ENCODE data around the gene AIFM3. TPM values are rescaled to one million over a fixed set of nuclear protein-coding genes. Genes with fewer than 3 reads are reported as not detected.

The AIFM3 gene
- total and polyA plus RNA-seq, 2 of the 13 experiments (the other 11 are each of a cell fraction or from before 2014, with no cell fraction given) = 9.0 to 15.3 TPM

DNA sequence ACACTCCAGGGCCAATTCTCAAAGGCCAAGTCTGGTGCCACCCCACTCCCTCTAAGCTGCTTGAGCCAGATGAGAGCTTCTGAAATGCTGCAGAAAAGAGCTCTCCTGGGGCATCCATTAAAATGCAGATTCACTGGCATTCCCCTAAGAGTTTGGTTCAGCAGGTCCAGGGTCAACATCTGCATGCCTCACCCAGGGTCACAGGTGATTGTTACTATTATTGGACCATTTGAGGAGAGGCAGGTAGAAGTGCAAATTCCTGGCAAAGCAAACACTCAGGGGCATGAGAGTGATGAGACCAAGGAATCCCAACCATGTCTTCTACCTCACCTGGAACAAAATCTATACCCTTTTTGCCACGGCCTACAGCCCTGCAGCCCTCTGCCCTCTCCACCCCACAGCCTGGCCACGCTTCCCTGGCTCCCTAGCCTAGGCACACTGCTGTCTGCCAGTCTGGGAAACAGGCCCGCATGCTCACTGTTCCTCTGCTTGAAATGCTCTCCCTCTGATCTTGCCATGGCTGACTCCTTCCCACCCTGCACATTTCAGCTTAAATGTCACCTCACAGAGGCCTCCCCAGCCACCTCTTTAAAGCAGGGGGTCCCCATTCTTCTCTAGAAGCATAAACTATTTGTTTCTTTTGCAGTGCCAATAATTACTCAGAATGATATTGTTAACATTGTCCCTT, 43.5 kb downstream of the AIFM3 start:
- Histone ChIP-seq H4K20me1 (ENCODE audit: insufficient read depth, low read length) (no peaks in the 10 kb centered on the region), H3K4me2 (ENCODE audit: low read depth, low read length) (no peak overlapping the region), H3K4me3 (replicated peaks in 1 of 3; ENCODE audit: insufficient read depth in 1 of 3, low read depth in 2 of 3, low read length in 3 of 3) (no peak overlapping the region), H3K27ac (ENCODE audit: extremely low read length, insufficient read depth, low read length) (no peak overlapping the region), H3K9ac (ENCODE audit: insufficient read depth, low read depth, low read length) (no peak overlapping the region), H3K79me2 (ENCODE audit: insufficient read depth, low read length) (no peaks in the 10 kb centered on the region), H2AFZ (ENCODE audit: low read length) (no peak overlapping the region), H3K4me1 (ENCODE audit: insufficient read depth, low read length) (peaks cover 27% of the 10 kb centered on the region), H3K36me3 (replicated peaks in 1 of 2; ENCODE audit: control insufficient read depth in 1 of 2, insufficient read depth in 2 of 2, low read length in 2 of 2) (no peaks in the 10 kb centered on the region), H3K9me3 (ENCODE audit: low read length) (no peaks in the 10 kb centered on the region), H3K27me3 (ENCODE audit: control insufficient read depth in 1 of 2, insufficient read depth in 2 of 2, low read length in 2 of 2) (no peaks in the 10 kb centered on the region; a peak in 1 of 5 replicates)
- in situ Hi-C loops (cut with HindIII; ENCODE audit: extremely low pct_ligation_motif_present, low pct_unique_long_range_greater_than_20kb) = no loop called here
- BruUV-seq (replicated peaks) = no TSS peak
- ChIA-PET CTCF (ENCODE audit: low intra/inter-chr PET ratio, low total read pairs) (no interaction called here), POLR2A (no interaction called here)
- DNase-seq (ENCODE audit: low spot score) = no peak
- no peak for TF ChIP-seq ZNF792 (CRISPR knock-in tag; IDR thresholded peaks at IDR 0.05)
- no peak for TF ChIP-seq ZNF383 (CRISPR knock-in tag; IDR thresholded peaks at IDR 0.05; ENCODE audit: borderline replicate concordance)
- TF ChIP-seq SNAPC4 (CRISPR knock-in tag; IDR thresholded peaks at IDR 0.05) = no peak
- TF ChIP-seq YY1 (IDR thresholded peaks at IDR 0.05; ENCODE audit: insufficient read depth, insufficient replicate concordance, low read depth, low read length) = no peak
- TF ChIP-seq SMAD3 (CRISPR knock-in tag; IDR thresholded peaks at IDR 0.05) = no peak
- no peak for TF ChIP-seq ZBTB38 (CRISPR knock-in tag; IDR thresholded peaks at IDR 0.05)
- ATAC-seq = no peak
- 86% methylated on average over 1 of the region's 3 CpGs for WGBS (ENCODE audit: low lambda C conversion rate)
- intact Hi-C loops (cut with micrococcal nuclease; ENCODE audit: unreplicated experiment) = no loop called here
- FAIRE-seq = no peak
